Measurements from ENCODE around the gene ALPK1. TPM values are rescaled to one million over a fixed set of nuclear protein-coding genes. Genes with fewer than 3 reads are reported as not detected.

Gene ALPK1
- total RNA-seq, 1 experiment from 2014 or later, result 21.3 TPM

GRCh38 chr4:112284166-112284565 is 13.0 kb upstream of the ALPK1 start (continued):
- TF ChIP-seq, protein P1, sequence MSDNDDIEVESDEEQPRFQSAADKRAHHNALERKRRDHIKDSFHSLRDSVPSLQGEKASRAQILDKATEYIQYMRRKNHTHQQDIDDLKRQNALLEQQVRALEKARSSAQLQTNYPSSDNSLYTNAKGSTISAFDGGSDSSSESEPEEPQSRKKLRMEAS (IDR thresholded peaks at IDR 0.05), result no peak
- TF ChIP-seq JUND (IDR thresholded peaks at IDR 0.05) (no peak), ELF1 (IDR thresholded peaks at IDR 0.05; ENCODE audit: borderline replicate concordance, low read depth) (no peak)
- TF ChIP-seq, protein P2, sequence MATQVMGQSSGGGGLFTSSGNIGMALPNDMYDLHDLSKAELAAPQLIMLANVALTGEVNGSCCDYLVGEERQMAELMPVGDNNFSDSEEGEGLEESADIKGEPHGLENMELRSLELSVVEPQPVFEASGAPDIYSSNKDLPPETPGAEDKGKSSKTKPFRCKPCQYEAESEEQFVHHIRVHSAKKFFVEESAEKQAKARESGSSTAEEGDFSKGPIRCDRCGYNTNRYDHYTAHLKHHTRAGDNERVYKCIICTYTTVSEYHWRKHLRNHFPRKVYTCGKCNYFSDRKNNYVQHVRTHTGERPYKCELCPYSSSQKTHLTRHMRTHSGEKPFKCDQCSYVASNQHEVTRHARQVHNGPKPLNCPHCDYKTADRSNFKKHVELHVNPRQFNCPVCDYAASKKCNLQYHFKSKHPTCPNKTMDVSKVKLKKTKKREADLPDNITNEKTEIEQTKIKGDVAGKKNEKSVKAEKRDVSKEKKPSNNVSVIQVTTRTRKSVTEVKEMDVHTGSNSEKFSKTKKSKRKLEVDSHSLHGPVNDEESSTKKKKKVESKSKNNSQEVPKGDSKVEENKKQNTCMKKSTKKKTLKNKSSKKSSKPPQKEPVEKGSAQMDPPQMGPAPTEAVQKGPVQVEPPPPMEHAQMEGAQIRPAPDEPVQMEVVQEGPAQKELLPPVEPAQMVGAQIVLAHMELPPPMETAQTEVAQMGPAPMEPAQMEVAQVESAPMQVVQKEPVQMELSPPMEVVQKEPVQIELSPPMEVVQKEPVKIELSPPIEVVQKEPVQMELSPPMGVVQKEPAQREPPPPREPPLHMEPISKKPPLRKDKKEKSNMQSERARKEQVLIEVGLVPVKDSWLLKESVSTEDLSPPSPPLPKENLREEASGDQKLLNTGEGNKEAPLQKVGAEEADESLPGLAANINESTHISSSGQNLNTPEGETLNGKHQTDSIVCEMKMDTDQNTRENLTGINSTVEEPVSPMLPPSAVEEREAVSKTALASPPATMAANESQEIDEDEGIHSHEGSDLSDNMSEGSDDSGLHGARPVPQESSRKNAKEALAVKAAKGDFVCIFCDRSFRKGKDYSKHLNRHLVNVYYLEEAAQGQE (IDR thresholded peaks at IDR 0.05; ENCODE audit: low read depth), result no peak

DNA sequence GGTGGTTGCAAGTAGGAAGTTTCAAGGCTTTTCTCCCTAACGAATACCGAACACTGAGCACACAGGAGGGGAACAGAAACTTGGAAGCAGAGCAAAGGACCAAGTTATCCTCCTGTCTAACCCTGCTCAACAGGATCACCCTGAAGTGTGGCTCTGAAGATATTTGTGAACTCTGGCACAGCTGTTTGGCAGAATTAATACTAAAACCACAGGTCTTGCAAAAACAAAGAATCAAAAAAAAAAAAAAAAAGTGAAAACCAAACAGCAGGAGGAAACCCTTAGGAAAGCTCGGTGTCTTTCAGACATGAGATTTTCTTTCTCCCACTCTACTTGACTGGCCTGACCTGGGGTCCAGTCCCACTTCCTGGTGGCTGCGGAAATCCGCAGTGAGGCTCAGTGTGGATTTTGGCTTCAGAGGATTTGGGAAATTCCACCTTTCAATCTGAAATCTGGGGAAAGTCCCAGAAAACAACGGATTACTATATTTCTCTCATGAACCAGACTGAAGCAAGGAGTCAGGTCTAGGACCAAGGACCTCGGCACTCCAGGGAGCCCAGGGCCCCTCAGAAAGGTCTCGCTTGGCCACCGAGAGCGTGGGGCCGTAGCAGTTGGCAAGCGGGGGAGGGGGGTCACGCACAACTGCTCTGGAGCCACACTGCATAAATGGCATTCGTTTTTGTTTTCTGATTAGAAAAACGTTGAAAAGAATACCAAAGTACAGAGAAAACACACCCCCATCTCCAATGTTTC is 12.3 kb upstream of the ALPK1 start:
- POLR2A ChIA-PET, result no interaction called here
- intact Hi-C loops (cut with micrococcal nuclease), result no loop called here
- RAD21 ChIA-PET (ENCODE audit: low non-redundant PET in 1 of 2, low total read pairs in 2 of 2, uncharacterized antibody in 2 of 2, unreplicated experiment in 2 of 2), result no interaction called here
- H4K20me1 ChIP-seq (ENCODE audit: insufficient read depth), result no peaks in the 10 kb centered on the region
- H3K4me2 ChIP-seq (ENCODE audit: low read length), result peak overlapping the region; percentile 99
- H3K4me1 ChIP-seq (ENCODE audit: control insufficient read depth in 1 of 2, insufficient read depth in 2 of 2, low read length in 2 of 2), result peaks cover 9 to 19% of the 10 kb centered on the region in 2 experiments; a peak in 3 of 4 replicates
- H3K27me3 ChIP-seq (ENCODE audit: insufficient read depth, low read length), result no peaks in the 10 kb centered on the region
- peaks cover 58% of the 10 kb centered on the region for H3K79me2 ChIP-seq (ENCODE audit: insufficient read depth, low read length)
- CTCF ChIA-PET, result no interaction called here
- DNase-seq (ENCODE audit: low read depth, low spot score) (no peak), ATAC-seq (peak; percentile 12; the same call in 1 of the 2 replicates)
- no peaks in the 10 kb centered on the region for H3K9me3 ChIP-seq (ENCODE audit: control insufficient read depth in 1 of 2, insufficient read depth in 1 of 2, low read depth in 1 of 2, low read length in 2 of 2)
- no peaks in the 10 kb centered on the region for H3K9me2 ChIP-seq (ENCODE audit: insufficient read depth)
- TSS peak; percentile 49 for BruUV-seq (replicated peaks)
- H3K4me3 ChIP-seq (replicated peaks in 1 of 2; ENCODE audit: low read depth in 1 of 2, low read length in 2 of 2), result peak overlapping the region; percentile 70 to 89
- peak overlapping the region; percentile 91 for H3K9ac ChIP-seq (ENCODE audit: low read length)
- H2AFZ ChIP-seq (ENCODE audit: low read depth, low read length, poor library complexity, severe bottlenecking), result no peak overlapping the region
- peak overlapping the region; percentile 83 for H3K27ac ChIP-seq (ENCODE audit: low read depth, low read length)
- H3K36me3 ChIP-seq (ENCODE audit: control insufficient read depth in 1 of 2, insufficient read depth in 2 of 2, low read length in 2 of 2), result peaks cover 0 to 9% of the 10 kb centered on the region in 2 experiments; a peak in 1 of 4 replicates
- TF ChIP-seq ELF1 (IDR thresholded peaks at IDR 0.05; ENCODE audit: borderline replicate concordance, low read depth) (no peak), CBX3 (IDR thresholded peaks at IDR 0.05; ENCODE audit: low read depth) (no peak), EGR1 (IDR thresholded peaks at IDR 0.05; ENCODE audit: low read depth) (no peak), CEBPB (IDR thresholded peaks at IDR 0.05; ENCODE audit: low read depth) (no peak), SP1 (IDR thresholded peaks at IDR 0.05; ENCODE audit: low read depth) (no peak), POLR2AphosphoS5 (IDR thresholded peaks at IDR 0.05; ENCODE audit: low read depth, low read length) (no peak; the same call in 1 of the 2 replicates), EZH2 (IDR thresholded peaks at IDR 0.05) (no peak), ZFX (IDR thresholded peaks at IDR 0.05) (no peak), EZH2phosphoT487 (IDR thresholded peaks at IDR 0.05; ENCODE audit: borderline replicate concordance) (no peak), FOSL1 (IDR thresholded peaks at IDR 0.05; ENCODE audit: low read depth) (no peak), TCF7L2 (IDR thresholded peaks at IDR 0.05; ENCODE audit: borderline replicate concordance, extremely low read depth, insufficient read depth, insufficient read length) (no peak), SRF (IDR thresholded peaks at IDR 0.05; ENCODE audit: low read depth) (no peak), ZNF274 (IDR thresholded peaks at IDR 0.05; ENCODE audit: low read depth, low read length) (no peak), YY1 (IDR thresholded peaks at IDR 0.05; ENCODE audit: extremely low read depth, insufficient replicate concordance, low read depth, low read length) (no peak)
- TF ChIP-seq, protein P3, sequence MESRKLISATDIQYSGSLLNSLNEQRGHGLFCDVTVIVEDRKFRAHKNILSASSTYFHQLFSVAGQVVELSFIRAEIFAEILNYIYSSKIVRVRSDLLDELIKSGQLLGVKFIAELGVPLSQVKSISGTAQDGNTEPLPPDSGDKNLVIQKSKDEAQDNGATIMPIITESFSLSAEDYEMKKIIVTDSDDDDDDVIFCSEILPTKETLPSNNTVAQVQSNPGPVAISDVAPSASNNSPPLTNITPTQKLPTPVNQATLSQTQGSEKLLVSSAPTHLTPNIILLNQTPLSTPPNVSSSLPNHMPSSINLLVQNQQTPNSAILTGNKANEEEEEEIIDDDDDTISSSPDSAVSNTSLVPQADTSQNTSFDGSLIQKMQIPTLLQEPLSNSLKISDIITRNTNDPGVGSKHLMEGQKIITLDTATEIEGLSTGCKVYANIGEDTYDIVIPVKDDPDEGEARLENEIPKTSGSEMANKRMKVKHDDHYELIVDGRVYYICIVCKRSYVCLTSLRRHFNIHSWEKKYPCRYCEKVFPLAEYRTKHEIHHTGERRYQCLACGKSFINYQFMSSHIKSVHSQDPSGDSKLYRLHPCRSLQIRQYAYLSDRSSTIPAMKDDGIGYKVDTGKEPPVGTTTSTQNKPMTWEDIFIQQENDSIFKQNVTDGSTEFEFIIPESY (IDR thresholded peaks at IDR 0.05; ENCODE audit: extremely low read depth, insufficient replicate concordance, low read length), result no peak
- TF ChIP-seq, protein P4, sequence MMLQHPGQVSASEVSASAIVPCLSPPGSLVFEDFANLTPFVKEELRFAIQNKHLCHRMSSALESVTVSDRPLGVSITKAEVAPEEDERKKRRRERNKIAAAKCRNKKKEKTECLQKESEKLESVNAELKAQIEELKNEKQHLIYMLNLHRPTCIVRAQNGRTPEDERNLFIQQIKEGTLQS (IDR thresholded peaks at IDR 0.05), result no peak
